Cerebellar nuclear complex (tissue), 1 donor: Measurements from ENCODE around the gene JMJD7.

Source experiments
- DNase-seq, 2 experiments: peaks; one replicate each; lab custom pipeline; 2025; lab: John Stamatoyannopoulos, UW

Gene JMJD7

GRCh38 chr15:41827880-41828806 is at the start of gene JMJD7:
Gene JMJD7 (plus strand): TSS chr15:41828092. CDS start chr15:41828125, 33 bp downstream.
- peak; percentile 74 to 83 for DNase-seq

GRCh38 chr15:41778521-41778920 is 49.4 kb upstream of the JMJD7 start:
- DNase-seq: no peak

- DNase-seq: no peak
Observed at GRCh38 chr15:41779662-41780157, 48.2 kb upstream of the JMJD7 start.

GRCh38 chr15:41780266-41780665 is 47.6 kb upstream of the JMJD7 start:
- no peak for DNase-seq

GRCh38 chr15:41780727-41781126 is 47.2 kb upstream of the JMJD7 start:
- DNase-seq: no peak

GRCh38 chr15:41782371-41783282 is 45.3 kb upstream of the JMJD7 start:
- no peak for DNase-seq

GRCh38 chr15:41783296-41783695 is 44.6 kb upstream of the JMJD7 start:
- peak in 1 of 2 experiments; percentile 39 for DNase-seq

GRCh38 chr15:41788262-41788661 is 39.6 kb upstream of the JMJD7 start:
- DNase-seq: no peak

GRCh38 chr15:41789236-41789635 is 38.7 kb upstream of the JMJD7 start:
- DNase-seq: no peak

GRCh38 chr15:41789662-41790061 is 38.2 kb upstream of the JMJD7 start:
- DNase-seq: no peak

- no peak for DNase-seq
Observed at GRCh38 chr15:41790169-41790568, 37.7 kb upstream of the JMJD7 start.

- DNase-seq: no peak
Observed at GRCh38 chr15:41790756-41791546, 36.9 kb upstream of the JMJD7 start.

- DNase-seq: no peak
Observed at GRCh38 chr15:41791547-41791937, 36.4 kb upstream of the JMJD7 start.

GRCh38 chr15:41792000-41792637 is 35.8 kb upstream of the JMJD7 start:
- DNase-seq: no peak

- DNase-seq: no peak
Observed at GRCh38 chr15:41794081-41794480, 33.8 kb upstream of the JMJD7 start.

- no peak for DNase-seq
Observed at GRCh38 chr15:41795996-41796856, 31.7 kb upstream of the JMJD7 start.

GRCh38 chr15:41797201-41797944 is 30.5 kb upstream of the JMJD7 start:
- DNase-seq: no peak

GRCh38 chr15:41798607-41799487 is 29.0 kb upstream of the JMJD7 start:
- DNase-seq: no peak

GRCh38 chr15:41799488-41799805 is 28.4 kb upstream of the JMJD7 start:
- no peak for DNase-seq
